Subcutaneous abdominal adipose tissue (tissue), 5 donors: ENCODE measurements around the gene STARD10.
"Not testable (repeated sequence)": the region's sequence is repeated elsewhere in the genome, so short reads cannot be mapped to it uniquely, and the experiment has no call there.

Experiments
- H3K27ac ChIP-seq: one replicate; pipeline ENCODE4 v1.7.0; 2013; ENCODE audit warnings: low read depth, mild to moderate bottlenecking, inconsistent platforms, low read length, moderate library complexity
- H3K27me3 ChIP-seq, 5 donors: one replicate each; pipeline ENCODE4 v1.7.0; 2013; ENCODE audit warnings: low read length in 5 of 5, inconsistent platforms in 1 of 5; ENCODE audit not compliant: control insufficient read depth in 5 of 5, insufficient read depth in 4 of 5
- H3K36me3 ChIP-seq, 5 donors: one replicate each; pipeline ENCODE4 v1.7.0; 2013; ENCODE audit warnings: low read length in 5 of 5; ENCODE audit not compliant: control insufficient read depth in 5 of 5, insufficient read depth in 5 of 5
- H3K4me1 ChIP-seq, 5 donors: one replicate each; pipeline ENCODE4 v1.7.0; 2013; ENCODE audit warnings: low read length in 5 of 5, mild to moderate bottlenecking in 3 of 5, moderate library complexity in 1 of 5; ENCODE audit not compliant: control insufficient read depth in 5 of 5, insufficient read depth in 5 of 5
- H3K4me3 ChIP-seq, 5 donors: one replicate each; pipeline ENCODE4 v1.7.0; 2013; ENCODE audit warnings: low read length in 5 of 5, low read depth in 1 of 5
- H3K9ac ChIP-seq, 5 donors: one replicate each; pipeline ENCODE4 v1.7.0; 2013; ENCODE audit warnings: low read length in 5 of 5, mild to moderate bottlenecking in 4 of 5, moderate library complexity in 3 of 5
- H3K9me3 ChIP-seq, 5 donors: one replicate each; pipeline ENCODE4 v1.7.0; 2013; ENCODE audit warnings: low read length in 5 of 5; ENCODE audit not compliant: control insufficient read depth in 5 of 5
- donor health status: healthy.
- donor health status: healthy.
- donor health status: healthy.
- donor health status: healthy.
- donor health status: healthy.

Gene STARD10

DNA sequence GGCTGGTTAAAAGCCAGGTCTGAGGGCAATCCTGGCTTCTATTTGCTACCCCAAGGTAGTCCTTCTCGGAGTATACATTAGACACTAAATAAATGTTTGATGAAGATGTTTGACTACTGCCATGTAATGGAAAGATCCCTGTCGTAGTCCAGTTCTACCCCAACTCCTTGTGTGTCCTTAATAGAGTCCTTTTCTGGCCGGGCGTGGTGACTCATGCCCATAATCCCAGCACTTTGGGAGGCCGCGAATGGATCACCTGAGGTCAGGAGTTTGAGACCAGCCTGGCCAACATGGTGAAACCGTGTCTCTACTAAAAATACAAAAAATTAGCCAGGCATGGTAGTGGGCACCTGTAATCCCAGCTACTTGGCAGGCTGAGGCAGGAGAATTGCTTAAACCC is 2.6 kb downstream of the STARD10 start:
- peaks cover 0 to 53% (median 34%) of the 10 kb centered on the region in 5 donors for H3K4me1 ChIP-seq
- not testable (repeated sequence) for H3K27me3 ChIP-seq, H3K9me3 ChIP-seq, H3K9ac ChIP-seq, H3K4me3 ChIP-seq, H3K36me3 ChIP-seq, H3K27ac ChIP-seq

DNA sequence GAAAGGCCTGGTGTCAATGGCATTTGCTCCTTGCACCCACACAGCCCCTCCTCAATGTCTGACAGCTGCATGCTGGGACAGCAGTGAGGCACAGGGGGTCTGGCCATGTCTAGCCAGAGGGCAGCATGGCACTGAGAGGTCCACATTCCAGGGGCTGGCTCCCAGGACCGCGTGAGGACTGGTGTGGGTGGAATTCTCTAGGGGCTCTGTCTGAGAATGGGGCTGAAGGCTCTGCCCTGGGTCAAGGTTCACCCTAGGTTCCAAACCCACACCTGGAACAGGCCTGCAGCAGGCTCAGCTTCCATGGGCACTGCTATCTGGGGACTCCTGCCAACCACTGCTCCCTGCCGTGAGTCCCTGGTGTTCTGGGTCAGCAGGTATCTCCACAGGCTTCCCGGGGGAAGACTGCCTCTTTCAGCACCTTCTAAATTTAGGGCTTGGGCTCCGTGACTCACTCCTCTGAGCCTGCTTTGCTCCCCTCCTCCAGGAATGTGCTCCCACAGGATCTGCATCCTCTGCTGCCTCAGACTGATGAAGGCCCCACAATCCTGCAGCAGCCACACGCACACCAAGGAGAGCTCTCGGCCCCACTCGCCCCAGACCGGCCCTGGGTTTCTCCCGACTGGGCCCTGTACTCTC is 4.2 kb downstream of the STARD10 start:
- Histone ChIP-seq H3K4me3 (no peak overlapping the region), H3K36me3 (no peaks in the 10 kb centered on the region), H3K4me1 (peaks cover 0 to 52% (median 33%) of the 10 kb centered on the region in 5 donors), H3K9ac (no peak overlapping the region), H3K27me3 (no peaks in the 10 kb centered on the region), H3K27ac (no peak overlapping the region), H3K9me3 (no peaks in the 10 kb centered on the region)

DNA sequence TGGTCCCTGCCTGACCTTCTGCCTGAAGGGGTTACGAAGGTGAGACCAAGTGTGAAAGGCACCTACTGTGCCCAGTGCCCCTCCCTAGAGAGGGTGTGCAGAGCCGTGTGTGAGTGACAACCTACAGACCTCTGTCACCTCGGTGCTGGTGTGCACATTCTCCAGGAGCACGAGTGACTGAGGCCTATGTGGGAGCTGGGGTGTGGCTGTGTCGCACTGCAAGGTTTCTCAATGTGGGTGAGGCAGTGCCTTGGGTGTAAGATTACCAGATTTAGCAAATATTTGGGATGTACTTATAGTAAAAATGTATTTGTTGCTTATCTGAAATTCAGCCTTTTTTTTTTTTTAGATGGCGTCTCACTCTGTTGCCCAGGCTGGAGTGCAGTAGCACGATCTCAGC is 5.6 kb downstream of the STARD10 start:
- no peak overlapping the region for H3K9ac ChIP-seq
- H3K27ac ChIP-seq = no peak overlapping the region
- no peaks in the 10 kb centered on the region for H3K9me3 ChIP-seq
- no peaks in the 10 kb centered on the region for H3K36me3 ChIP-seq
- H3K4me1 ChIP-seq = peaks cover 0 to 42% (median 25%) of the 10 kb centered on the region in 5 donors
- no peaks in the 10 kb centered on the region for H3K27me3 ChIP-seq
- H3K4me3 ChIP-seq = no peak overlapping the region

DNA sequence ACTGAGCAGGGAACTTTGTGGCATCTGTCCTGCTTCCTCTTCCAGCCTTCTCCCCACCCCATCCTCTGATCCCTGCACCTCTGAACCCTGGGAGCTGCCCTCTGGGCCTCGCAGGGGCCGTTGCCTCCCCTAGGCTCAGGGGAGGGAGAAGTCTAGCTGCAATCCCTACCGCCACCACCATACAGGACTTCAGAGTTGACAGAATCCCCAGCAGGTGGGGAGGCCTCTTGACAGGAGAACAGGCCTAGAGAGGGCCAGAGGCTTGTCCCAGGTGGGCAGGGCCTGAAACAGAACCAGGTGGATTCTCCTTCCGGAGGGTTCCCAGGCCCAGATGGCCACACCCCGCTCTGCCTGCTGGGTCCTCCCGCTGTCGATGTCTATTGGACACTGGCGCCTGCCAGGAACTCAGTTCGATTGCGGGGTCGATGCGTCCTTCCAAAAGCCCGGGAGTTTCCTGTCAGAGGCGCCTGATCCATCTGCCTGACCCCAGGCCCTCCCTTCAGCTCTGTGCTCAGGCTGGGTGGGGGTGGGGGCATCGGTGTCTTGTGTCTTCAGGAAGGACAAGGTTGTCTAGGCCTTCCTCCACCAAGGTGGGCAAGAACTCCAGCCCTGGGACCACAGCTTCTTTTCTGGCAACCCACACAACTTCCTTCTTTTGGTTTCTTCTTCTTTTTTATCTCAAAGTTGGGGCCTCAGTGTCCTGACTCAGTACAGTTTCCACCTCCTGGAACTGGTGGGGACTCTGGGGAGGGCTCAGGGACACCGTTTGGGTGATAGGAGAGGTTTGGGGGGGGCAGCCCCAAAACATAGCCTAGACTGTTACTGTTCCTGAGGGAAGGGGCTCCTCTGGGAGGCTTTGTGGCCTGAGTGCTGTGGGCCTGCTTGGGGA is 6.4 kb downstream of the STARD10 start:
- Histone ChIP-seq H3K27me3 (peaks cover 0 to 2% (median 0%) of the 10 kb centered on the region in 5 donors), H3K4me3 (no peak overlapping the region), H3K27ac (no peak overlapping the region), H3K36me3 (no peaks in the 10 kb centered on the region), H3K9ac (no peak overlapping the region), H3K4me1 (peaks cover 0 to 35% (median 18%) of the 10 kb centered on the region in 5 donors), H3K9me3 (no peaks in the 10 kb centered on the region)

DNA sequence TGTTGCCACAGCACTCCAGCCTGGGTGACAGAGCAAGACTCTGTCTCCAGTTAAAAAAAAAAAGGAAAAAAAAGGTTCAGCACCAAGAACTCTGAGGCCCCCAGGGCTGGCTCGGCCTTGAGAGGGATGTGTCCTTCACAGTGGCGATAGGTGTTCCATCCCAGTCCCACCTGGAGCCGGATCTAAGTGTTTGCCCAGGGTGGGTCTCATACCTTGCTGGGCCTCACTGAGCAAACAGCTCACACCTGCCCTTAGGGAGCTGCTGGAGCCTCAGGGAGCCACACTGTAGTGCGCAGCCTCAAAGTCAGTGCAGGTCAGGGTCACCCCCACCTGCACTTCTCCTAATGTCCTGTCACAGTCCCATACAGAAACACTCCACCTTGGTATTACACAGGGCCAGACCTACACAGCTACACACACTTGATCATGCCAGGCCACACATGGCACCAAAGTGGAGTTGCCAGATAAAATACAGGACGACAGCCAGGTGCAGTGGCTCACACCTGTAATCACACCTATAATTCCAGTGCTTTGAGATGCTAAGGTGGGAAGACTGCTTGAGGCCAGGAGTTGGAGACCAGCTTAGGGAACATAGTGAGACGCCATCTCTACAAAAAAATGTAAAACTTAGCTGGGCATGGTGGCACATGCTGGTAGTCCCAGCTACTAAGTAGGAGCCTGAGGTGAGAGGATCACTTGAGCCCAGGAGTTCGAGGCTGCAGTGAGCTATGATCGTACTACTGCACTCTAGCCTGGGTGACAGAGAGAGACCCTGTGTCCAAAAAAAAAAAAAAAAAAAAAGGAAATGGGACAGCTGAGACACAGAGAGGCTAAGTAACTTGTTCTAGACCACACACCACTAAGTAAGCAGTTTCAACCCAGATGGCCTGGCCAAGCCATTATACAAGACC is 7.3 kb downstream of the STARD10 start:
- Histone ChIP-seq H3K36me3 (no peaks in the 10 kb centered on the region), H3K4me1 (peaks cover 0 to 41% (median 24%) of the 10 kb centered on the region in 5 donors), H3K9ac (peak overlapping the region in 1 of 5 donors; percentile 23), H3K4me3 (no peak overlapping the region), H3K9me3 (no peaks in the 10 kb centered on the region), H3K27me3 (peaks cover 0 to 2% (median 0%) of the 10 kb centered on the region in 5 donors), H3K27ac (no peak overlapping the region)

DNA sequence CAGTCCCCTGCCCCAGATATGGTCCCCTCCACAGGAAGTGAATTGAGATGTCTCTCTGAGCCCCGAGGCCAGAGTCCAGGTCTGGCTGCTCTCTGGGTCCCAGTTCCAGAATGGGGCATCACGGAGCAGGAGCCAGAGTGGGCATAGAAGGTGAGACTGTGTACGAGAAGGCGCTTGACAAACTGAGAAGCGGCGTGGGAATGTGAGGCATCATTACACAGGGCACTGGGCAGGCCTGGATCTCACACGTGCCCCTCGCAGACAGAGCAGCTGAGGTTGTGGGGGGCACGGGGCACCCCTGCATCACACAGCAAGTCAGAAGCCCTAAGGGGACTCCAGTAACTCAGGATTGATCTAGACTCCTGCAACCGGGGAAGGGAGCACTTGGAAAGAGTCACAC is 9.2 kb downstream of the STARD10 start:
- H3K27me3 ChIP-seq = peaks cover 0 to 2% (median 0%) of the 10 kb centered on the region in 5 donors
- H3K36me3 ChIP-seq = no peaks in the 10 kb centered on the region
- H3K9ac ChIP-seq = no peak overlapping the region
- H3K9me3 ChIP-seq = no peaks in the 10 kb centered on the region
- H3K4me3 ChIP-seq = no peak overlapping the region
- H3K27ac ChIP-seq = no peak overlapping the region
- H3K4me1 ChIP-seq = peaks cover 0 to 52% (median 33%) of the 10 kb centered on the region in 5 donors

DNA sequence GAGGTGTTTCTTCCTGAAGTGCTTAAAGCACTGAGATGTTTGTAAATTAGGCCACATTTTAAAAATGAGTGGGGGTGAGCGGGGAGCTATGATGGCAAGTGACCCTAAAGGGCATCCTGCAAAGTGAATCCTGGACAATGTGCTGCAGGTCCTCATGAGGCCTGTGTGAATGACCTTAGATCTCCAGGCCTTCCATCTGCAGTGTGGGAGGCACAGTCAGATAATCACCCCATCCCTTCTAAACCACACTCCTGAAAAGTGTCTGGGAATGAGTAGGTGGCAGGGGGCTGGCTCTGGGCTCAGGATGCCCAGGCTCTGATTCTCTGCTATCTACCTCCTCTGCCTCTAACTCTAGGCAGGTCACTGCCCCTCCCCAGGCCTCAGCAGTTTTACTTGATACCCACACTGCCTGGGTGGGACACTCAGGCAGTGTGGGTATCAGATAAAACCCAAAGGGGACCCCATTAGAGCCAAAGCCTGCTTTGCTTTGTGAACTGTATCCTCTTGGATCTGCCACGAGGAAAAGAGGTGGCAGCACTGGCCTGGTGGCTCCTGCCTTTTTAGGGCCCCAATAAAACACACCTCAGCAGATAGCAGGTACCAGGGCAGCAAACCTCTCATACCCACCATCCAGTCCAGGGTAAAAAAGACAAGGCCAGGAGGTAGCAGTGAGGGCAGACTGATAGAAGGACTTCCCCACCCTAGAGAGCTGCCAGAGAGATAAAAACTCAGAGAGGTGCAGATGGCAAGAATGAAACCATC is 10.5 kb downstream of the STARD10 start:
- peaks cover 0 to 44% (median 26%) of the 10 kb centered on the region in 5 donors for H3K4me1 ChIP-seq
- no peaks in the 10 kb centered on the region for H3K9me3 ChIP-seq
- no peak overlapping the region for H3K4me3 ChIP-seq
- H3K27ac ChIP-seq = no peak overlapping the region
- H3K27me3 ChIP-seq = peaks cover 0 to 2% (median 0%) of the 10 kb centered on the region in 5 donors
- H3K9ac ChIP-seq = no peak overlapping the region
- H3K36me3 ChIP-seq = no peaks in the 10 kb centered on the region

DNA sequence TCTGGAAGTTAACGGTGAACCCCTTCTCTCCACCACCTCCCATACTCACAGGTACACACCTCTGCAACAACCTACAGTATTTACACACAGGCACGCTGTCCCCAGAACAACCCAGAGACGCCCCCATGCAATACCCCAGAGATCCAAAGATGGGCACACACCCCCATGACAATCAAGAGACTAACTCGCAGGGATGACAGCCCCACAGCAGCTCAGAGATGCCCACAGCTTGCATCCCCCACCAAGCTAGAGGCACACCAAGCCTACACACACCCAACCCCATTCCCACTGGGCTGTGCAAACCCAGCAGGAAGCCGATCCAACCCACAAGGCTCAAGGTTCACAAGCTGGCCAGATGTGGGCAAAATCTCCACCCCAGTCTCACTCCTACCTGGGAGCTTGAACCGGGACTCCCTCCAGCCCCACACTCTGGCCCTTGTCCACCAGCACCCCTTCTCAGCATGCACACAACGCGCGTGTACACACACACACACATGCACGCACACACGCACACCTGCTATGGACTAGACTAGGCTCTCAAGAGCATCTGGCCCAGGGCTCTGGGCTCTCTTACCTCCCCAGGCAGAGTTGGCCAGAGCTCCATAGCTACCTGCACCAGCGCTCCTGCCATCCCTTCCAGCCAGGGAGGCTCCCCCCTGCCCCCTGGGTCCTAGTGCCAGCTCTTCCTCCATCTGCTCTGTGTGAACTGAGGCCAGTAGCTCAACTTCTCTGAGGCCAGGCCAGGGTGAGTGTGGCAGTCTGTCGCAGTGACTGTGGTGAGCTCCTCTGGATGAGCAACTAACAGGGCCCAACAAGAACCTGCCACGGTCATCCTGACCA is 11.5 kb downstream of the STARD10 start:
- no peak overlapping the region for H3K27ac ChIP-seq
- H3K4me1 ChIP-seq = peaks cover 0 to 34% (median 19%) of the 10 kb centered on the region in 5 donors
- peak overlapping the region; percentile 6 to 60 (median 58) for H3K4me3 ChIP-seq
- H3K9ac ChIP-seq = peak overlapping the region in 1 of 5 donors; percentile 57
- H3K36me3 ChIP-seq = no peaks in the 10 kb centered on the region
- peaks cover 0 to 2% (median 0%) of the 10 kb centered on the region in 5 donors for H3K27me3 ChIP-seq
- H3K9me3 ChIP-seq = no peaks in the 10 kb centered on the region
